ENCODE data around the gene ADAMTS17.

DNA sequence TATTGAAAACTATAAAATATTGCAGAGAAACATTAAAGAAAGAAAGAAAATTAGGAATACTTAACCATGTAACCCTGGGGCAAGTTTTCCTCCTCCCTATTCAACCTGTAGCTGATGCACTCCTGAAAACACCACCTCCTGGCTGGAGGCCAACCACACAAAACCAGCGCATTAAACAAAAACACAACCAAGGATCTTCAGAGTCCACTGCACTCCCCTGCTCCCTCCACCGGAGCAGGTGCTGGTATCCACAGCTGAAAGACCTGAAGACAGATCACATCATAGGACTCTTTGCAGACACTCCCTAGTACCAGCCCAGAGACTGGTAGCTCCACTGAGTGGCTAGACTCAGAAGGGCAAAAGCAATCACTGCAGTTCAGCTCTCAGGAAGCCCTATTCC, 13.6 kb upstream of the ADAMTS17 start:
- TF ChIP-seq, protein P1, sequence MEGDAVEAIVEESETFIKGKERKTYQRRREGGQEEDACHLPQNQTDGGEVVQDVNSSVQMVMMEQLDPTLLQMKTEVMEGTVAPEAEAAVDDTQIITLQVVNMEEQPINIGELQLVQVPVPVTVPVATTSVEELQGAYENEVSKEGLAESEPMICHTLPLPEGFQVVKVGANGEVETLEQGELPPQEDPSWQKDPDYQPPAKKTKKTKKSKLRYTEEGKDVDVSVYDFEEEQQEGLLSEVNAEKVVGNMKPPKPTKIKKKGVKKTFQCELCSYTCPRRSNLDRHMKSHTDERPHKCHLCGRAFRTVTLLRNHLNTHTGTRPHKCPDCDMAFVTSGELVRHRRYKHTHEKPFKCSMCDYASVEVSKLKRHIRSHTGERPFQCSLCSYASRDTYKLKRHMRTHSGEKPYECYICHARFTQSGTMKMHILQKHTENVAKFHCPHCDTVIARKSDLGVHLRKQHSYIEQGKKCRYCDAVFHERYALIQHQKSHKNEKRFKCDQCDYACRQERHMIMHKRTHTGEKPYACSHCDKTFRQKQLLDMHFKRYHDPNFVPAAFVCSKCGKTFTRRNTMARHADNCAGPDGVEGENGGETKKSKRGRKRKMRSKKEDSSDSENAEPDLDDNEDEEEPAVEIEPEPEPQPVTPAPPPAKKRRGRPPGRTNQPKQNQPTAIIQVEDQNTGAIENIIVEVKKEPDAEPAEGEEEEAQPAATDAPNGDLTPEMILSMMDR (IDR thresholded peaks at IDR 0.05; ENCODE audit: poor library complexity) = no peak
- no peak for TF ChIP-seq EZH2phosphoT487 (IDR thresholded peaks at IDR 0.05; ENCODE audit: low read depth, severe bottlenecking, unreplicated experiment)
- no peak for TF ChIP-seq EZH2 (IDR thresholded peaks at IDR 0.05; ENCODE audit: borderline replicate concordance)

Measured in hepatocyte (in vitro differentiated cells).